Adrenal gland (tissue), 12 donors: ENCODE results near the gene UBC. TPM values are rescaled to one million over a fixed set of nuclear protein-coding genes. Genes with fewer than 3 reads are reported as not detected.
A peak's percentile ranks its signal among the peaks of the same experiment; 100 is the strongest.
"Not testable (repeated sequence)": the region's sequence is repeated elsewhere in the genome, so short reads cannot be mapped to it uniquely, and the experiment has no call there.

ENCODE experiments used
- DNase-seq, 7 donors: peaks; one replicate each; pipeline ENCODE4 v3.0.0-alpha.2; 2019 to 2020
- H3K27ac ChIP-seq, 5 donors: fragments of 200-600 bp; sonication (generic) in 4 of 5; 1 replicate in 3 of 5; 2 replicates in 2 of 5; pipeline versions ENCODE4 v1.5.1 to v1.8.0; 2016 to 2020; ENCODE audit warnings: mild to moderate bottlenecking in 1 of 5
- H3K27me3 ChIP-seq: fragments of 200-600 bp; 2 replicates; pipeline ENCODE4 v1.8.0; 2021
- H3K36me3 ChIP-seq, 2 donors: fragments of 200-600 bp; replicated peaks in 1 of 2; 1 replicate in 1 of 2; 2 replicates in 1 of 2; pipeline versions ENCODE4 v1.5.1 to v1.8.0; 2018 to 2022
- H3K4me1 ChIP-seq, 2 donors: fragments of 200-600 bp; replicated peaks in 1 of 2; 1 replicate in 1 of 2; 2 replicates in 1 of 2; pipeline versions ENCODE4 v1.5.1 to v1.8.0; 2018 to 2021
- H3K4me3 ChIP-seq, 4 donors: fragments of 200-600 bp; sonication (generic) in 3 of 4; one replicate each; pipeline ENCODE4 v1.5.1; 2016 to 2018
- H3K9me3 ChIP-seq, 3 donors: fragments of 200-600 bp; sonication (generic) in 1 of 3; replicated peaks in 1 of 3; 1 replicate in 2 of 3; 2 replicates in 1 of 3; pipeline versions ENCODE4 v1.5.1 to v1.8.0; 2016 to 2021
- CTCF ChIP-seq, 6 experiments: fragments of 450-650 bp in 4 of 6; fragments of 200-600 bp in 2 of 6; sonication (generic) in 1 of 6; IDR thresholded peaks; 1 replicate in 5 of 6; 2 replicates in 1 of 6; pipeline versions ENCODE4 v1.5.1 to v1.8.0; 2016 to 2021; ENCODE audit warnings: antibody characterized with exemption in 6 of 6, mild to moderate bottlenecking in 2 of 6, moderate library complexity in 1 of 6
- POLR2A ChIP-seq, 2 donors: fragments of 450-650 bp; IDR thresholded peaks; one replicate each; pipeline ENCODE4 v1.6.1; 2017; ENCODE audit warnings: antibody characterized with exemption in 2 of 2, mild to moderate bottlenecking in 2 of 2, moderate library complexity in 1 of 2
- WGBS, 4 donors: extraction: QIAGEN DNeasy Blood & Tissue Kit in 2 of 4; methylation state at CpG; one replicate each; pipeline versions ENCODE4 v1.1.5 to v1.1.7; 2013 to 2017; 5-methylcytosine and 5-hydroxymethylcytosine counted together
- intact Hi-C, 2 donors: fragments of 100-400 bp; cut with DNase I; formaldehyde crosslinking; loops; one replicate each; pipeline versions ENCODE4 v1.14.1 to v1.15.0; 2022 to 2023
- polyA plus RNA-seq, 3 donors: library from polyadenylated mRNA; stranded (reverse); fragments of 200-250 nt in 2 of 3; fragments of 350-450 nt in 1 of 3; fragmentation: Illumina TruSeq in 1 of 3; extraction: RNeasy Lipid Tissue Mini Kit (QIAGEN cat#74804) in 1 of 3; gene quantifications; one replicate each; pipeline ENCODE4 v1.2.3, GENCODE V29; 2013 to 2014
- total RNA-seq, 9 donors: library from RNA; depleted of rRNA in 4 of 9; stranded (reverse); fragments of >200 nt in 4 of 9; fragments of 120-200 nt in 1 of 9; fragmentation: NEBNext Ultra II Directional in 1 of 9; extraction: Animal tissue kit (Norgen Biotek cat#: 25700) in 1 of 9; gene quantifications; one replicate each; pipeline versions ENCODE4 v1.1.0 to v1.2.4, GENCODE V29; 2013 to 2023
- donor health status: healthy with polysubstance abuse.
- donor health status: Bipolar disorder and iron deficiency.
- donor health status: DM: yes; HTN: yes; CAD: no.
- donor health status: DM: no; HTN: no; CAD: no.
- donor health status: DM: no; HTN: no; CAD: no.
- donor health status: DM: yes; HTN: yes; CAD: no.

Gene UBC
- total and polyA plus RNA-seq, 12 donors: 797 to 1,869 (median 1,116) TPM

GRCh38 chr12:124938108-124938507 lies 23.7 kb upstream of the UBC start:
- no peak for TF ChIP-seq POLR2A (IDR thresholded peaks at IDR 0.05)
- TF ChIP-seq CTCF (IDR thresholded peaks at IDR 0.05): no peak
- intact Hi-C loops: no loop called here
- WGBS, 4 donors: 36 to 61% (median 55%) methylated on average over 5 of the region's 5 CpGs
- H3K4me3 ChIP-seq: peak overlapping the region in 1 of 4 donors; percentile 51
- H3K27me3 ChIP-seq: no peaks in the 10 kb centered on the region
- peak overlapping the region; percentile 51 to 95 (median 77) for H3K27ac ChIP-seq
- no peaks in the 10 kb centered on the region for H3K36me3 ChIP-seq
- H3K9me3 ChIP-seq: no peaks in the 10 kb centered on the region
- no peak for DNase-seq
- H3K4me1 ChIP-seq: peaks cover 14 to 28% of the 10 kb centered on the region in 2 donors

- H3K4me3 ChIP-seq, intact Hi-C loops, H3K27me3 ChIP-seq, H3K27ac ChIP-seq, H3K36me3 ChIP-seq, H3K9me3 ChIP-seq, H3K4me1 ChIP-seq: not testable (repeated sequence)
- peak in 2 of 7 donors; percentile 1 to 9 for DNase-seq
- 89 to 94% (median 93%) methylated on average over 9 of the region's 9 CpGs for WGBS, 4 donors
Observed at GRCh38 chr12:124931528-124931927, 17.1 kb upstream of the UBC start.

GRCh38 chr12:124930586-124930985 lies 16.1 kb upstream of the UBC start:
- DNase-seq: peak in 1 of 7 donors; percentile 4
- TF ChIP-seq POLR2A (IDR thresholded peaks at IDR 0.05): no peak
- no peak for TF ChIP-seq CTCF (IDR thresholded peaks at IDR 0.05)
- intact Hi-C loops: no loop called here
- Histone ChIP-seq H3K36me3 (no peaks in the 10 kb centered on the region), H3K27ac (no peak overlapping the region), H3K27me3 (no peaks in the 10 kb centered on the region), H3K4me1 (peaks cover 0 to 4% of the 10 kb centered on the region in 2 donors), H3K9me3 (no peaks in the 10 kb centered on the region), H3K4me3 (no peak overlapping the region)

- no peaks in the 10 kb centered on the region for H3K36me3 ChIP-seq
- DNase-seq: peak in 2 of 7 donors; percentile 11 to 13
- TF ChIP-seq POLR2A (IDR thresholded peaks at IDR 0.05) (no peak), CTCF (IDR thresholded peaks at IDR 0.05) (no peak)
- intact Hi-C loops: no loop called here
- no peak overlapping the region for H3K27ac ChIP-seq
- H3K9me3 ChIP-seq: no peaks in the 10 kb centered on the region
- 87 to 91% (median 90%) methylated on average over 9 of the region's 9 CpGs for WGBS, 4 donors
- no peak overlapping the region for H3K4me3 ChIP-seq
- no peaks in the 10 kb centered on the region for H3K27me3 ChIP-seq
- H3K4me1 ChIP-seq: peaks cover 0 to 4% of the 10 kb centered on the region in 2 donors
Observed at GRCh38 chr12:124929649-124930419, 15.4 kb upstream of the UBC start.
